AG09309 (cell line): ENCODE results near the gene LEFTY1.

Experiments
- DNase-seq: peaks from one replicate; pipeline ENCODE4 v3.0.0-alpha.2; 2010; ENCODE audit warnings: low read depth
- H3K4me3 ChIP-seq: 2 replicates; pipeline ENCODE4 v1.5.1; 2011; ENCODE audit warnings: mild to moderate bottlenecking, low read depth, low read length, moderate library complexity; ENCODE audit not compliant: control insufficient read depth
- CTCF ChIP-seq: IDR thresholded peaks from 2 replicates; pipeline ENCODE4 v1.5.1; 2011; ENCODE audit warnings: mild to moderate bottlenecking, low read depth, low read length, inconsistent platforms; ENCODE audit not compliant: insufficient read depth, control insufficient read depth; ENCODE audit errors: missing control alignments

LEFTY1 gene

DNA sequence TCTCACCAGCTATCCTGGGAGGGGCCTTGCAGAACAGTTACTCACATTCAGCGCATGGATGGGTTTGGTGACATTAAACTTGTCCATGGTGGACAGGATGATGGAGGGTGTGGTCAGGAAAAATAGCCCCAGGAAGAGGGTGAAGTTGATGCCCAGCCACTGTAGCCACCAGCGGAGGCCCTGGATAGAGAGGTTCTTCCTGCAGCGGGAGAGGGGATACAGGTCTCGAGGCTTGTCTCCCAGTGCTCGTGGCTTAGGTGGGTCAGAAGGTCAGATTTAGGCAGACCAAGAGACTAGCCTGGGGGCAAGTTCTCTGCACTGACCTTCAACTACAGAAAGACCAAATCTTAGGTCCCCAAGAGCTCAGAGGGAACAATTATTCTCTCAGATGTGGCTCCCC is 29.8 kb downstream of the LEFTY1 start:
- DNase-seq, result no peak
- no peak for TF ChIP-seq CTCF
- H3K4me3 ChIP-seq, result no peak overlapping the region

DNA sequence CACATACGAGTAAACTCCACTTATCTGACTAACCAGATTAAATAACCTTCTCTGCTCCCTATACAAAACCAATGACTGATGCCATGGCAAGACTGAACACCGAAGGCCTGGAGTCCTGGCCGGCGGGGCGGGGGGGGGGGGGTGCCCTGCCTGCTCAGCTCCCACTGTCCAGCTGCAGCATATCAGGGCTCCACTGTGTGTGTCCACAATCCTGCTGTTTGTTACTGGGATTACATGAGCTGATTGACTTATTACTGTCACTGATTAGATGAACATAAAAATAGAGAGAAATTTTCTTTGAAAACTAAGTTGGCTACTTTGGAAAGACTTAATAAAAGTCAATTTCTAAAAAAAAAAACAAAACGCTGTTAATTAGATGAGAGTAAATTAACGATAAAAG is 31.7 kb downstream of the LEFTY1 start:
- no peak for TF ChIP-seq CTCF
- no peak overlapping the region for H3K4me3 ChIP-seq
- no peak for DNase-seq

- no peak for DNase-seq
- TF ChIP-seq CTCF, result no peak
- no peak overlapping the region for H3K4me3 ChIP-seq
Observed at GRCh38 chr1:225855503-225856300, 33.2 kb downstream of the LEFTY1 start.

DNA sequence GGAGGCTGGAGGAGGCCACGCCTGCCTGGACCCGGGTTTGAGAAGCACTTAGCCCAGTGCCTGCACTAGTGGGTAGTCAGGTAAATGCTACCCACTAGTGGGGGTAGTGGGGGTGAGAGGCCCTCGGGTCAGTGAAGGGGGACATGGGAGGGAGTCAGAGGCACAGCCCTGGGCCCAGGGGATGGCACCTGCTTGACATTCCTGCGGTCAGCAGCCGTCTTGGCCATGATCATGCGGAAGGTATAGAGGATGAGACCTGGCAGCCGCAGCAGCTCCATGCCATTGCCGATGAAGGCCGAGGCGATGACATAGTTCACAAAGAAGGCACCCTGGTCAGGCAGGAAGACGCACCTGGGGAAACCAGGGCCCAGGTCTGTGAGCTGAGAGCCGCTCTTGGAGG is 35.5 kb downstream of the LEFTY1 start:
- no peak for TF ChIP-seq CTCF
- DNase-seq, result no peak

DNA sequence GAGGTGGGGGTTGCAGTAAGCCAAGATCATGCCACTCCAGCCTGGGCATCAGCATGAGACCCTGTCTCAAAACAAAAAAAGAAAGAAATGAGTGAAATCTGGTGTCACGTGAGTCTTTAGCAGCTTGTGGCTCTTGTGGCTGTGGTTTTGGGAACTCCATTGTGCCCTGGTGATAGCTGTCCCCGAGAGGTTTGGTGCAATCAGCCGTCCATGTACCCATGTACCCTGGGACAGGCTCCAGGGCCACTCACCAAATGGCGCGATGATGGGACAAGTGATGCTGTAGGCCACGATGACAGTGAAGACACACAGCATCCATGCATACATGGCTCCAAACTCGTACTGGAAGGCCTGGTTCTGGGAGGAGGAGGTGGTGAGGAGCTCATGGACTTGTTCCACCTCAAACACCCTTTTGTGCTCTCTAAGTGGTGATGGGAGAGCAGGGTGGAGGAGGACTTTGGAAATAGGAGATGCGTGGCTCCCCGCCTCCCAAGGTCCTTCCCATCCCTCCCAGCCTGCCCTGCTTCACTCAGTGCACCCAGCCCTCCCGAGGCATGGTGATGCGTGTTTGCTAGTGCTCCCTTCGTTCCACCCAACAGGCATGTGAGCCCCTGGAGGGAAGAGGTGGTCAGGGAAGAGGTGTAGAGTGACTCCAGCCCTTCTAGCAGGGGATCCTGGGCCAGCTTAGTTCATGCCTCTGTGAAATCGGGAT is 36.4 kb downstream of the LEFTY1 start:
- DNase-seq, result no peak
- TF ChIP-seq CTCF, result no peak
- H3K4me3 ChIP-seq, result no peak overlapping the region

More for the DNA sequence above, 35.5 kb downstream of the LEFTY1 start:
- H3K4me3 ChIP-seq, result no peak overlapping the region

DNA sequence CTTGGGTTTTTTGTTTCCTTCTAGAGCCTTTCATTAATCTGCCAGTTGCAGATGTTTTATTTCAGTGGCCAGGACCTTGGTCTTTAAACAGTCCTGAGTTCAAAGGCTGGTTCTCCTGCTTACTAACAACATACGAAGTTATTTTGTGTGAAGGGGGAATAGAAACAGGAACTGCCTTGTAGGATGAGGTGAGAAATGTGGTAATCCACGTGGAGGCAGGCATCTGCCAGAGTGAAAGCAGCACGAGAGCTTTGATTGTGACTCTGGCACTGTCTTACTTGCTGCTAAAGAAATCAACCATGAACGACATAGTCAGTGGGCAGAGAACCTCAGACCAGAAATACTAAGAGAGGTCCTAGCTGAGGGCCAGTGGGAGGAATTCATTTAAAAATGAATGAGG is 37.1 kb downstream of the LEFTY1 start:
- DNase-seq, result no peak
- TF ChIP-seq CTCF, result no peak
- H3K4me3 ChIP-seq, result no peak overlapping the region
